ENCODE results near the gene APOL6. TPM values are rescaled to one million over a fixed set of nuclear protein-coding genes. Genes with fewer than 3 reads are reported as not detected.

Gene APOL6
- total RNA-seq, 4 donors from 2014 or later, result 4.6 to 39.7 (median 27.5) TPM

GRCh38 chr22:35681454-35682052 lies 33.3 kb downstream of the APOL6 start:
- no peak overlapping the region for H3K27ac ChIP-seq
- in situ Hi-C loops (cut with MboI; ENCODE audit: low pct_ligation_motif_present in 1 of 4, low pct_unique_long_range_greater_than_20kb in 1 of 4, low sequenced_read_pairs in 3 of 4), result no loop called here
- no peaks in the 10 kb centered on the region for H3K27me3 ChIP-seq
- no peak for TF ChIP-seq EP300 (IDR thresholded peaks at IDR 0.05; ENCODE audit: low read depth)
- TF ChIP-seq CTCF (IDR thresholded peaks at IDR 0.05), result no peak
- TF ChIP-seq POLR2AphosphoS5 (IDR thresholded peaks at IDR 0.05), result no peak
- no peak for TF ChIP-seq POLR2A (IDR thresholded peaks at IDR 0.05)
- H3K9me3 ChIP-seq, result no peaks in the 10 kb centered on the region
- no peaks in the 10 kb centered on the region for H3K4me1 ChIP-seq
- no peak overlapping the region for H3K4me3 ChIP-seq
- 55 to 82% methylated on average over 3 to 4 of the region's 4 CpGs for WGBS, 2 donors (ENCODE audit: low coverage in 1 of 2)
- H3K36me3 ChIP-seq, result no peaks in the 10 kb centered on the region
- intact Hi-C loops (cut with DNase I; ENCODE audit: low total_unique reads), result no loop called here
- no peak for DNase-seq

GRCh38 chr22:35683560-35683959 lies 35.3 kb downstream of the APOL6 start:
- intact Hi-C loops (cut with DNase I; ENCODE audit: low total_unique reads) (no loop called here), in situ Hi-C loops (cut with MboI; ENCODE audit: low pct_ligation_motif_present in 1 of 4, low pct_unique_long_range_greater_than_20kb in 1 of 4, low sequenced_read_pairs in 3 of 4) (no loop called here)

DNA sequence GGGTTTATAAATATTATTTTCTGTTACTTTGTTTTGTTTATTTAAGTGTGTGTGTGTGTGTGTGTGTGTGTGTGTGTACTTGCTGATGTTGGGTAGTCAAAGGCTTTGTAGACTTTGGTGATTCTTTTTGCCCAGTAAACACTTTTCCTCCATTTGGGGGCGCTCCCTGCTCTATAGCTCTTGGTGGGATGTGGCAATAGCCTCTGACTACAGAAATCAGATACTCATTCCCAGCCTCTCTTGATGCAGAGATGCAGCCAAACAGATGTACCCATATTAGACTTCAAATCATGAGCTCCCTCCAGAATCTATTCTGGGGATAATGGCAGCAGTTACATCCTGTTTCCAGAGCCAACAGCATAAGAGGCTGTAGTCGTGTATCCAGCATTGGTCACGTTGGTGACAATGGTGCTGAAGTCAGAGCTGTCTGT lies 36.0 kb downstream of the APOL6 start:
- DNase-seq, result no peak
- 46% methylated on average over 3 of the region's 3 CpGs; no CpG with 5 or more reads in 1 of the 2 donors for WGBS, 2 donors (ENCODE audit: low coverage in 1 of 2)

More at GRCh38 chr22:35683560-35683959, 35.3 kb downstream of the APOL6 start:
- no peaks in the 10 kb centered on the region for H3K4me1 ChIP-seq
- H3K27ac ChIP-seq, result no peak overlapping the region
- DNase-seq, result no peak
- H3K27me3 ChIP-seq, result no peaks in the 10 kb centered on the region
- TF ChIP-seq POLR2A (IDR thresholded peaks at IDR 0.05), result no peak
- TF ChIP-seq CTCF (IDR thresholded peaks at IDR 0.05), result no peak
- TF ChIP-seq EP300 (IDR thresholded peaks at IDR 0.05; ENCODE audit: low read depth), result no peak
- TF ChIP-seq POLR2AphosphoS5 (IDR thresholded peaks at IDR 0.05), result no peak
- H3K4me3 ChIP-seq, result no peak overlapping the region
- 75 to 77% methylated on average over 1 of the region's 1 CpG for WGBS, 2 donors (ENCODE audit: low coverage in 1 of 2)
- H3K9me3 ChIP-seq, result no peaks in the 10 kb centered on the region
- H3K36me3 ChIP-seq, result no peaks in the 10 kb centered on the region

DNA sequence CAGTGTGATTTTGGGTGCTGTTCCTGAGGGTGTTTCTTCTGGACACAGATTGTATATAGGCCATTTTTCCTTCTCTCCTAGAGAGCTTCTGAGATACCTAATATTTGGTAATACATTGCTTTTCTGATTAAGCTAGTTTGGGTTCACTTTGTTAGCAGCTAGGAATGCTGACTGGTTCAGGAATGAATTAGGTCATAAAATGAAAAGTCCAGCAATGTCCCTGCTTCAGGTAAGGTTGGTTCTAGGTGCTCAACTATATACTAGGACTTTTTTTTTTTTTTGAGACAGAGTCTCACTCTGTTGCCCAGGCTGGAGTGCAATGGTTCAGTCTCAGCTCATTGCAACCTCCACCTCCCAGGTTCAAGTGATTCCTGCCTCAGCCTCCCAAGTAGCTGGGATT lies 36.5 kb downstream of the APOL6 start:
- Histone ChIP-seq H3K27ac (no peak overlapping the region), H3K27me3 (no peaks in the 10 kb centered on the region), H3K4me3 (no peak overlapping the region), H3K9me3 (no peaks in the 10 kb centered on the region), H3K36me3 (no peaks in the 10 kb centered on the region), H3K4me1 (no peaks in the 10 kb centered on the region)
- DNase-seq, result no peak
- TF ChIP-seq POLR2AphosphoS5 (IDR thresholded peaks at IDR 0.05) (no peak), POLR2A (IDR thresholded peaks at IDR 0.05) (no peak)
- intact Hi-C loops (cut with DNase I; ENCODE audit: low total_unique reads) (no loop called here), in situ Hi-C loops (cut with MboI; ENCODE audit: low pct_ligation_motif_present in 1 of 4, low pct_unique_long_range_greater_than_20kb in 1 of 4, low sequenced_read_pairs in 3 of 4) (no loop called here)

More for the DNA sequence above, 36.0 kb downstream of the APOL6 start:
- Histone ChIP-seq H3K27ac (no peak overlapping the region), H3K4me1 (no peaks in the 10 kb centered on the region), H3K4me3 (no peak overlapping the region), H3K9me3 (no peaks in the 10 kb centered on the region), H3K36me3 (no peaks in the 10 kb centered on the region), H3K27me3 (no peaks in the 10 kb centered on the region)
- in situ Hi-C loops (cut with MboI; ENCODE audit: low pct_ligation_motif_present in 1 of 4, low pct_unique_long_range_greater_than_20kb in 1 of 4, low sequenced_read_pairs in 3 of 4), result no loop called here
- intact Hi-C loops (cut with DNase I; ENCODE audit: low total_unique reads), result no loop called here
- TF ChIP-seq EP300 (IDR thresholded peaks at IDR 0.05; ENCODE audit: low read depth) (no peak), POLR2AphosphoS5 (IDR thresholded peaks at IDR 0.05) (no peak), POLR2A (IDR thresholded peaks at IDR 0.05) (no peak), CTCF (IDR thresholded peaks at IDR 0.05) (no peak)

DNA sequence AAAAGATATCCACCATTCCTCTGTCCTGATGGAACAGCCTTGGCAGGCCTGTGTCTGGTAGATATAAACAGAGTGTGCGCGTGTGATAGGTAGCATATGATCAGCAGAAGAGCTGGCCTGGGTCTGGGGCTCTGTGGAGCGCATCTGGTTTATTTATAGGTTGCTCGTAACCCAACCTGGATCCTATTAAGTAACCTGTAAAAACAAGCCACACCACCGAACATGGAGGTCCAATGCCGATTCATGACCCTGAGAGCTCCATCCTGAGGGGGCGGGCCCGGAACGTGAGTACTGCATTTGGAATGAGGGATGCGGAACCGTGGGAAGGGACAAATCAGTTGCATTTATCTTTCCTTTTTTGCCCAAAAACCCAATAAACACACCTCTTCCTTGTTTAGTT lies 37.5 kb downstream of the APOL6 start:
- in situ Hi-C loops (cut with MboI; ENCODE audit: low pct_ligation_motif_present in 1 of 4, low pct_unique_long_range_greater_than_20kb in 1 of 4, low sequenced_read_pairs in 3 of 4), result no loop called here
- WGBS, 2 donors (ENCODE audit: low coverage in 1 of 2), result 79% methylated on average over 11 of the region's 11 CpGs; no CpG with 5 or more reads in 1 of the 2 donors
- no peak for TF ChIP-seq POLR2AphosphoS5 (IDR thresholded peaks at IDR 0.05)
- TF ChIP-seq POLR2A (IDR thresholded peaks at IDR 0.05), result no peak
- TF ChIP-seq EP300 (IDR thresholded peaks at IDR 0.05; ENCODE audit: low read depth), result no peak
- TF ChIP-seq CTCF (IDR thresholded peaks at IDR 0.05), result no peak

More for the DNA sequence above, 37.5 kb downstream of the APOL6 start:
- Histone ChIP-seq H3K36me3 (no peaks in the 10 kb centered on the region), H3K4me3 (no peak overlapping the region), H3K9me3 (no peaks in the 10 kb centered on the region), H3K27me3 (no peaks in the 10 kb centered on the region), H3K27ac (no peak overlapping the region), H3K4me1 (no peaks in the 10 kb centered on the region)
- intact Hi-C loops (cut with DNase I; ENCODE audit: low total_unique reads), result no loop called here
- no peak for DNase-seq
